IPS-20b (cell line): ENCODE measurements around the gene CDK18.

Experiments
- H3K27ac ChIP-seq: one replicate; pipeline ENCODE4 v1.5.1; 2013; ENCODE audit warnings: low read length
- H3K27me3 ChIP-seq: 2 replicates; pipeline ENCODE4 v1.6.1; 2013; ENCODE audit warnings: mild to moderate bottlenecking, low read length, inconsistent platforms; ENCODE audit not compliant: insufficient read depth
- H3K36me3 ChIP-seq: 2 replicates; pipeline ENCODE4 v1.6.1; 2013; ENCODE audit warnings: low read depth, mild to moderate bottlenecking, inconsistent platforms, low read length, moderate library complexity; ENCODE audit not compliant: insufficient read depth
- H3K4me1 ChIP-seq: 2 replicates; pipeline ENCODE4 v1.6.1; 2013; ENCODE audit warnings: mild to moderate bottlenecking, control low read depth, inconsistent platforms, low read length, moderate library complexity; ENCODE audit not compliant: insufficient read depth
- H3K4me3 ChIP-seq: 2 replicates; pipeline ENCODE4 v1.5.1; 2013; ENCODE audit warnings: mild to moderate bottlenecking, low read length, inconsistent platforms
- H3K9ac ChIP-seq: 2 replicates; pipeline ENCODE4 v1.6.1; 2013; ENCODE audit warnings: low read depth, mild to moderate bottlenecking, inconsistent platforms, low read length, moderate library complexity
- H3K9me3 ChIP-seq: 2 replicates; pipeline ENCODE4 v1.6.1; 2013; ENCODE audit warnings: mild to moderate bottlenecking, low read depth, low read length, inconsistent platforms; ENCODE audit not compliant: insufficient read depth

Gene CDK18

DNA sequence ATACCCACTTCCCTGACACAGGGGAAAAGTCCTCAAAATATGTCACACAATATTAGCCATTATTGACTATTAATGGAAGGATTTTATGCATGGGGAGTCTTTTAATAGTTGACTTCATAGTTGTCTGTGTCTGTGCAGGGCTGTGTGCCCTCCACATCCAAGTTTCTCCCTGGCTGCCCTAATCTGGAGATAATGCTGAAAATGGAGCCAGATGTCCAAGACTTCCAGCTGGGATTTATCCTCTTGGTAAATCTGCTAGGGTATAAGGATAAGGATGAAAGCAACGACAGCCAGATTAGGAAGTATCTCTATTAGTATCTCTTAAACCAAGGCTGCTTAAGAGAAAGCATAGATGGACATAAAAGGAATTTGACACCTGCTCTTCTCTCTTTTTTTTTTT lies 42.1 kb downstream of the CDK18 start:
- Histone ChIP-seq H3K4me3 (no peak overlapping the region), H3K9me3 (no peaks in the 10 kb centered on the region), H3K4me1 (peaks cover 5% of the 10 kb centered on the region; the same call in 1 of the 2 replicates), H3K27me3 (peaks cover 39% of the 10 kb centered on the region), H3K27ac (no peak overlapping the region), H3K36me3 (no peaks in the 10 kb centered on the region), H3K9ac (no peak overlapping the region)

DNA sequence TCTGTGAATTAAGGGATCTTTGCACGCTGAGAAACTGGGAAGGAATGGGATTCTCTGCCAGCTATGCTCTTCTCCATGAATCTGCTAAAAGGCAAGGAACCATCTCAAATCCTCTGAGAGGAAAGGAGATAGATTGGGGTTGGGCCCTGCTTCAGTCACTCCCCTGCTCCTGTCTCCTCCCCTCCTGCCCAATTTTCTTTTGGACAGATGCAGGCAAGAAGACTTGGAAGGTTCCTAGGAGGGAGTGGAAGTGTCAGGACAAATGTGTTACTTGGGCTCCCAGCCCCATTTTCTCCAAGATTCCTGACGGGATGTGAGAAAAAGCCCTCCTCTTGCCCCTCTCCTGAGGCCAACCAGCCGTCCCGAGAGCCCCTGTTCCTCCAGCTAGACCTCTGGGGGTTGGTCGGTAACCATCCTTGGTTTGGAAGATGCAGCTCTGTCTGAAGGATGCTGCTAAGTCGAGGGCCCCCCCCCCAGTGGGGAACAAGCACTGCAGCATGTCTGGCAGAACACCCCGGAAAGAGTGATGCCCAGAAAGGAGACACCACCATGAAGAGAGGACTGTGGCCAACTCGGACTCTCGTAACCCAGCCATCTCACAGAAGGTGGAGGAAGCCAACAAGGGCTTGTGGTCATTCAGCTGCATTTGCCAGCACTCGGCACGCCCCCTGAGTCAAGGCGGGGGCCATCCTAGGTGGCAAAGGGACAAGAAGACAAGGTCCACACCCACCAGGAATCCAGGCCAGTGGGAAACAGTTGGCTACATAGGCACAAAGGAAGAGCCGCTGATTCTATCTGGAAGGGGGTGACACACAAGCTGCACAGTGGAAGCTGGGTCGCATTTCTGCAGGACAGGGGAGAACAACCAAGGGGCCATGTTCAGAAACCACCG lies 43.7 kb downstream of the CDK18 start:
- Histone ChIP-seq H3K9ac (no peak overlapping the region), H3K4me3 (no peak overlapping the region), H3K36me3 (no peaks in the 10 kb centered on the region), H3K27ac (no peak overlapping the region), H3K4me1 (peaks cover 5% of the 10 kb centered on the region; the same call in 1 of the 2 replicates), H3K9me3 (no peaks in the 10 kb centered on the region), H3K27me3 (peaks cover 23% of the 10 kb centered on the region)

- Histone ChIP-seq H3K4me3 (no peak overlapping the region), H3K36me3 (no peaks in the 10 kb centered on the region), H3K9me3 (peaks cover 11% of the 10 kb centered on the region; the same call in 1 of the 2 replicates), H3K27me3 (peaks cover 12% of the 10 kb centered on the region), H3K9ac (no peak overlapping the region), H3K4me1 (no peaks in the 10 kb centered on the region), H3K27ac (no peak overlapping the region)
Measured at GRCh38 chr1:205554026-205554811, 49.8 kb downstream of the CDK18 start.

- H3K9ac ChIP-seq, result no peak overlapping the region
- no peak overlapping the region for H3K27ac ChIP-seq
- no peak overlapping the region for H3K4me3 ChIP-seq
- no peaks in the 10 kb centered on the region for H3K36me3 ChIP-seq
- H3K4me1 ChIP-seq, result no peaks in the 10 kb centered on the region
- peaks cover 13% of the 10 kb centered on the region; the same call in 1 of the 2 replicates for H3K9me3 ChIP-seq
- H3K27me3 ChIP-seq, result peaks cover 25% of the 10 kb centered on the region
Measured at GRCh38 chr1:205561501-205562203, 57.2 kb downstream of the CDK18 start.

DNA sequence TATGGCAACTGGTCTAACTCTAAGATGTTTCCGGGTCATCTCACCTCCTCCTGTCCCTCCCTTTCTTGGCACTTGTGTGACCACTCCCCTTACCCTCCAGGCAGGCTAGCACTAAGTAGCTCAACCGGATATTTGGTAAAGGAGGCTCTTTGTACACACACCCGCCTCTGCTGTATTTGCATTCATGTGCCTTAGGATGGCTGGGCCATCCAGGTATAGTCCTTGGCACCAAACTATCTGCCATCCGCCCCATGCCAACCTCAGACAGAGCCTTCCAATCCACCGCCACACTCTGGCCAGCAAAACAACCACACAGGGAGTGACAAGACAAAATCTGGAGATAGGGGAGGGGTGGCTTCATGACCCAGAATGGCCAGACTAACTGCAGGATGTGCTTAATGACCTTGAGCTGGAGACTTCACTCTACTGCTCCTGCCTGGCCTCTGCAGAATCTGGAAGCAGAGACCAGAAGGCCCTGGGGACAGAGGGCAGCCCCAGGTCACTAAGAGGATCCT lies 59.5 kb downstream of the CDK18 start:
- peaks cover 44% of the 10 kb centered on the region for H3K27me3 ChIP-seq
- H3K9ac ChIP-seq, result no peak overlapping the region
- peaks cover 13% of the 10 kb centered on the region; the same call in 1 of the 2 replicates for H3K9me3 ChIP-seq
- no peak overlapping the region for H3K4me3 ChIP-seq
- H3K36me3 ChIP-seq, result no peaks in the 10 kb centered on the region
- H3K4me1 ChIP-seq, result no peaks in the 10 kb centered on the region
- H3K27ac ChIP-seq, result no peak overlapping the region

DNA sequence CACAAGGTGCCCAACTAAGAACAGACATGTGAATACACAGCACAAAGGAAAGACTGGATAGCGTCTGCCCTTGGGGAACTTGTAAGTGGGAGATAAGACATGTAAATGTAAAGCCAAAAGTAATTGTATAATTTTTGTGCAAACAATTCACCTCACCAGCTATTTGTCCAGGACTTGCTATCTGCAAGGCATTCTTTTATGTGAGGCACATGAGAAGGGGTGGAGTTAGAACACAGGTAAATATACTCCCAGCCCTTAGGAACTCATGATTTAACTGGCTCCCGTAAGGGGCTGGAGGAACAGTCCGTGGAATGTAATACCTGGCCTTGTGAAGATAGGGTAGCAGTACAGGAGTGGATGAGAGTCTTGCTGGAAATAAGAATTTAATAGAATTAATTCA lies 61.3 kb downstream of the CDK18 start:
- H3K9me3 ChIP-seq, result peaks cover 11% of the 10 kb centered on the region; the same call in 1 of the 2 replicates
- H3K27me3 ChIP-seq, result peaks cover 62% of the 10 kb centered on the region
- H3K36me3 ChIP-seq, result no peaks in the 10 kb centered on the region

GRCh38 chr1:205567716-205568115 lies 63.2 kb downstream of the CDK18 start:
- peaks cover 78% of the 10 kb centered on the region for H3K27me3 ChIP-seq

More for the DNA sequence above, 61.3 kb downstream of the CDK18 start:
- no peak overlapping the region for H3K27ac ChIP-seq
- no peaks in the 10 kb centered on the region for H3K4me1 ChIP-seq
- no peak overlapping the region for H3K9ac ChIP-seq
- H3K4me3 ChIP-seq, result no peak overlapping the region

GRCh38 chr1:205568135-205568468 lies 63.6 kb downstream of the CDK18 start:
- Histone ChIP-seq H3K4me3 (peak overlapping the region; percentile 49; the same call in 1 of the 2 replicates), H3K4me1 (no peaks in the 10 kb centered on the region), H3K9me3 (no peaks in the 10 kb centered on the region), H3K27me3 (peaks cover 77% of the 10 kb centered on the region), H3K27ac (no peak overlapping the region), H3K9ac (no peak overlapping the region), H3K36me3 (no peaks in the 10 kb centered on the region)

More at GRCh38 chr1:205567716-205568115, 63.2 kb downstream of the CDK18 start:
- no peaks in the 10 kb centered on the region for H3K4me1 ChIP-seq
- no peak overlapping the region for H3K27ac ChIP-seq
- no peaks in the 10 kb centered on the region for H3K9me3 ChIP-seq
- no peaks in the 10 kb centered on the region for H3K36me3 ChIP-seq
- H3K4me3 ChIP-seq, result no peak overlapping the region
- no peak overlapping the region for H3K9ac ChIP-seq

DNA sequence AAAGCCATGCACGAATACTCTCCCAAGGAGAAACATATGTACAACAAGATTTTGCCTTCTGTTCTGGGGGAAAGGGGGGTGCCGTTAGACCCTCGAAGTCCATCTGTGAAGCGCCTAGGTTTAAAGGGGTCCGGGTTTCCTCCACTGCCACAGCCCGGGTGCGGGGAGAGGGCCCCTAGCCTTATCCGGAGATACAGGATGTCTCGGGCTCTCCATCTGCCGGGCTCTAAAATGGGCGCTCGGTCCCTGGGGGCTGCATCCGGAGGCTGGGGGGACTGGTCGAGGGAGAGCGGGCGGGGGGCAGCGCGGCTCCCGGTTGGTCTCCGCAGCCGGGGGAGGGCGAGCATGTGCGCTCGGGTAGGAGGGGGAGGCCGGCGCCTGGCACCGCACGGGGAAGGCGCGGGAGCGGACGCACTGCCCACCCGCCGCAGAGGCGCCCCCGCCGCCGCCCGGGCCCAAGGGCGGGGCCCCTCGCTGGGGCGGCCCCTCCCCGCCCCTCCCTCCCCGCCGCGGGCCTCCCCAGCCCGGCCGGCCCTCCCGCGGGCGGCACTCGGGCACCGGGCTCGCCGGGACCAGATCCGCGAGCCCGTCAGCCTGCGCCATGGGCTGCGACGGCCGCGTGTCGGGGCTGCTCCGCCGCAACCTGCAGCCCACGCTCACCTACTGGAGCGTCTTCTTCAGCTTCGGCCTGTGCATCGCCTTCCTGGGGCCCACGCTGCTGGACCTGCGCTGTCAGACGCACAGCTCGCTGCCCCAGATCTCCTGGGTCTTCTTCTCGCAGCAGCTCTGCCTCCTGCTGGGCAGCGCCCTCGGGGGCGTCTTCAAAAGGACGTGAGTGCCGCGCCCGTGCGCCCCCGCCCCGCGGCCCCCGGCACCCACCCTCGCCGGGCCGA lies 64.2 kb downstream of the CDK18 start:
- peaks cover 76% of the 10 kb centered on the region for H3K27me3 ChIP-seq
- H3K36me3 ChIP-seq, result no peaks in the 10 kb centered on the region
- no peak overlapping the region for H3K27ac ChIP-seq
- no peak overlapping the region for H3K9ac ChIP-seq
- H3K9me3 ChIP-seq, result no peaks in the 10 kb centered on the region
- peak overlapping the region; percentile 61 for H3K4me3 ChIP-seq
- no peaks in the 10 kb centered on the region for H3K4me1 ChIP-seq

GRCh38 chr1:205569411-205570172 lies 65.1 kb downstream of the CDK18 start:
- no peak overlapping the region for H3K27ac ChIP-seq
- H3K4me3 ChIP-seq, result no peak overlapping the region
- H3K36me3 ChIP-seq, result no peaks in the 10 kb centered on the region
- H3K27me3 ChIP-seq, result peaks cover 81% of the 10 kb centered on the region
- no peaks in the 10 kb centered on the region for H3K4me1 ChIP-seq
- no peak overlapping the region for H3K9ac ChIP-seq
- no peaks in the 10 kb centered on the region for H3K9me3 ChIP-seq
